ENCODE measurements around the gene IRF9. TPM values are rescaled to one million over a fixed set of nuclear protein-coding genes. Genes with fewer than 3 reads are reported as not detected.

IRF9 gene
- total RNA-seq, 1 experiment from 2014 or later = 18.2 TPM

Other genes starting within 250 kb of the IRF9 start
- gene DHRS4, start 207.5 kb upstream of the IRF9 start, total RNA-seq (2022; extraction: Qiagen RNA extraction) = 43.0 to 48.9 TPM (median 46.1 TPM) in 5 replicates
- 23.3 to 33.3 TPM (median 29.5 TPM) in 5 replicates for gene DHRS4L2, start 172.3 kb upstream of the IRF9 start, total RNA-seq (2022; extraction: Qiagen RNA extraction)
- 0.25 to 0.62 TPM (median 0.54 TPM) in 5 replicates for gene CARMIL3, start 109.3 kb upstream of the IRF9 start, total RNA-seq (2022; extraction: Qiagen RNA extraction)
- gene CPNE6, start 89.7 kb upstream of the IRF9 start, total RNA-seq (2022; extraction: Qiagen RNA extraction) = 0.15 to 0.17 TPM in 2 of 5 replicates, not detected in the others
- 18.3 to 21.2 TPM (median 19.7 TPM) in 5 replicates for gene PCK2, start 67.0 kb upstream of the IRF9 start, total RNA-seq (2022; extraction: Qiagen RNA extraction)
- 19.6 to 26.7 TPM (median 20.6 TPM) in 5 replicates for gene DCAF11, start 46.5 kb upstream of the IRF9 start, total RNA-seq (2022; extraction: Qiagen RNA extraction)
- gene NRL, start 46.3 kb upstream of the IRF9 start, total RNA-seq (2022; extraction: Qiagen RNA extraction) = 0.59 to 0.94 TPM (median 0.69 TPM) in 5 replicates
- 0.13 to 0.18 TPM (median 0.14 TPM) in 3 of 5 replicates, not detected in the others for gene FITM1, start 30.6 kb upstream of the IRF9 start, total RNA-seq (2022; extraction: Qiagen RNA extraction)
- 159 to 189 TPM (median 167 TPM) in 5 replicates for gene PSME1, start 25.1 kb upstream of the IRF9 start, total RNA-seq (2022; extraction: Qiagen RNA extraction)
- 46.8 to 61.3 TPM (median 57.0 TPM) in 5 replicates for gene EMC9, start 19.7 kb upstream of the IRF9 start, total RNA-seq (2022; extraction: Qiagen RNA extraction)
- 143 to 202 TPM (median 162 TPM) in 5 replicates for gene PSME2, start 14.7 kb upstream of the IRF9 start, total RNA-seq (2022; extraction: Qiagen RNA extraction)
- 23.2 to 36.4 TPM (median 28.7 TPM) in 5 replicates for gene RNF31, start 13.8 kb upstream of the IRF9 start, total RNA-seq (2022; extraction: Qiagen RNA extraction)
- gene REC8, start 10.8 kb downstream of the IRF9 start, total RNA-seq (2022; extraction: Qiagen RNA extraction) = 2.6 to 5.9 TPM (median 4.3 TPM) in 5 replicates
- 74.1 to 86.9 TPM (median 75.7 TPM) in 5 replicates for gene IPO4, start 27.6 kb downstream of the IRF9 start, total RNA-seq (2022; extraction: Qiagen RNA extraction)
- 61.4 to 81.2 TPM (median 65.5 TPM) in 5 replicates for gene TM9SF1, start 34.2 kb downstream of the IRF9 start, total RNA-seq (2022; extraction: Qiagen RNA extraction)
- not detected in 5 replicates for gene TSSK4, start 44.4 kb downstream of the IRF9 start, total RNA-seq (2022; extraction: Qiagen RNA extraction)
- 77.5 to 105 TPM (median 83.7 TPM) in 5 replicates for gene CHMP4A, start 52.2 kb downstream of the IRF9 start, total RNA-seq (2022; extraction: Qiagen RNA extraction)
- gene MDP1, start 54.8 kb downstream of the IRF9 start, total RNA-seq (2022; extraction: Qiagen RNA extraction) = 28.0 to 33.9 TPM (median 32.1 TPM) in 5 replicates
- 411 to 486 TPM (median 455 TPM) in 5 replicates for gene NEDD8, start 71.1 kb downstream of the IRF9 start, total RNA-seq (2022; extraction: Qiagen RNA extraction)
- gene GMPR2, start 71.7 kb downstream of the IRF9 start, total RNA-seq (2022; extraction: Qiagen RNA extraction) = 53.0 to 66.2 TPM (median 59.0 TPM) in 5 replicates
- gene TINF2, start 81.4 kb downstream of the IRF9 start, total RNA-seq (2022; extraction: Qiagen RNA extraction) = 32.1 to 38.5 TPM (median 37.3 TPM) in 5 replicates
- 0.99 to 1.6 TPM (median 1.5 TPM) in 5 replicates for gene TGM1, start 101.9 kb downstream of the IRF9 start, total RNA-seq (2022; extraction: Qiagen RNA extraction)
- 15.6 to 18.0 TPM (median 17.0 TPM) in 5 replicates for gene RABGGTA, start 110.3 kb downstream of the IRF9 start, total RNA-seq (2022; extraction: Qiagen RNA extraction)
- gene DHRS1, start 138.5 kb downstream of the IRF9 start, total RNA-seq (2022; extraction: Qiagen RNA extraction) = 9.8 to 11.5 TPM (median 11.2 TPM) in 5 replicates
- gene NOP9, start 138.6 kb downstream of the IRF9 start, total RNA-seq (2022; extraction: Qiagen RNA extraction) = 13.0 to 18.8 TPM (median 16.2 TPM) in 5 replicates
- gene CIDEB, start 146.7 kb downstream of the IRF9 start, total RNA-seq (2022; extraction: Qiagen RNA extraction) = 0.13 to 0.22 TPM (median 0.22 TPM) in 5 replicates
- 3.0 to 4.9 TPM (median 3.8 TPM) in 5 replicates for gene LTB4R2, start 148.9 kb downstream of the IRF9 start, total RNA-seq (2022; extraction: Qiagen RNA extraction)
- 3.8 to 5.9 TPM (median 5.5 TPM) in 5 replicates for gene LTB4R, start 150.2 kb downstream of the IRF9 start, total RNA-seq (2022; extraction: Qiagen RNA extraction)
- gene ADCY4, start 173.8 kb downstream of the IRF9 start, total RNA-seq (2022; extraction: Qiagen RNA extraction) = not detected in 5 replicates
- gene RIPK3, start 178.7 kb downstream of the IRF9 start, total RNA-seq (2022; extraction: Qiagen RNA extraction) = not detected in 5 replicates
- 0.10 to 0.31 TPM (median 0.15 TPM) in 4 of 5 replicates, not detected in the other for gene NFATC4, start 206.9 kb downstream of the IRF9 start, total RNA-seq (2022; extraction: Qiagen RNA extraction)
- gene NYNRIN, start 237.7 kb downstream of the IRF9 start, total RNA-seq (2022; extraction: Qiagen RNA extraction) = 0.22 to 0.50 TPM (median 0.36 TPM) in 5 replicates

Data from A549 treated with Hydrocortisone at 1 μM for 4 hours (cell line).